A673 (cell line): ENCODE data around the gene CDC42BPA.

Experiments used
- EZH2 ChIP-seq: fragments of 200-600 bp; sonication (generic); IDR thresholded peaks from 2 replicates; pipeline ENCODE4 v1.6.1; 2017; ENCODE audit warnings: borderline replicate concordance, low read depth, mild to moderate bottlenecking, mixed read lengths, antibody characterized with exemption, low read length; ENCODE audit not compliant: poor library complexity, severe bottlenecking
- TF ChIP-seq, protein P1 (sequence below): fragments of 300-800, 200-600 bp; sonication (generic); conservative IDR thresholded peaks from 2 replicates; pipeline ENCODE4 v1.5.1; 2017; ENCODE audit warnings: low read depth, mild to moderate bottlenecking, antibody characterized with exemption, low read length, moderate library complexity, mixed read lengths

DNA sequence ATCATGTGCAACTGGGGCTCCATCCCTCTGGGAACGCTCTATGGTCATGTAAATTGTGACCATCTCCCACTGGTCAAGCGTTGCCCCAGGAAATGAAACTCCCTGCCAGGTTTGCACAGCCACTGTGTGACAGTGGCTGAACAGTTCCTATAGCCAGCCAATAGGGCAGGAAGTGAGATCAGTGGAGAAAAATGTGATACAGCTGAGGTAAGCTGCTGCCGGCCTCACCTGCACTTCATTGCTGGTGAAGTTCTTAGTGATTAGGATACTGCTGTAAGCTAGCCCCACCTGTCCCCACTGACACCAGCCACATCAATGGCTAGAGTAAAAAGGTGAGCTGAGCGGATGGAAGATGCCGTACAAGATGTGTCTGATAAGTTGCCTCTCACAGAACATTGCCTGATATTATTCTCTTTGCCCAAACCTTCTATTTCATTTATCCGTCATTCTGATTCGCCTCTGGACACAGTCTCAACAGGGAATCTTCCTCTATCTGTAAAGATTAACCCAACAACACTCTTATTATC, 38.4 kb upstream of the CDC42BPA start:
- no peak for TF ChIP-seq EZH2
- TF ChIP-seq, protein P1, sequence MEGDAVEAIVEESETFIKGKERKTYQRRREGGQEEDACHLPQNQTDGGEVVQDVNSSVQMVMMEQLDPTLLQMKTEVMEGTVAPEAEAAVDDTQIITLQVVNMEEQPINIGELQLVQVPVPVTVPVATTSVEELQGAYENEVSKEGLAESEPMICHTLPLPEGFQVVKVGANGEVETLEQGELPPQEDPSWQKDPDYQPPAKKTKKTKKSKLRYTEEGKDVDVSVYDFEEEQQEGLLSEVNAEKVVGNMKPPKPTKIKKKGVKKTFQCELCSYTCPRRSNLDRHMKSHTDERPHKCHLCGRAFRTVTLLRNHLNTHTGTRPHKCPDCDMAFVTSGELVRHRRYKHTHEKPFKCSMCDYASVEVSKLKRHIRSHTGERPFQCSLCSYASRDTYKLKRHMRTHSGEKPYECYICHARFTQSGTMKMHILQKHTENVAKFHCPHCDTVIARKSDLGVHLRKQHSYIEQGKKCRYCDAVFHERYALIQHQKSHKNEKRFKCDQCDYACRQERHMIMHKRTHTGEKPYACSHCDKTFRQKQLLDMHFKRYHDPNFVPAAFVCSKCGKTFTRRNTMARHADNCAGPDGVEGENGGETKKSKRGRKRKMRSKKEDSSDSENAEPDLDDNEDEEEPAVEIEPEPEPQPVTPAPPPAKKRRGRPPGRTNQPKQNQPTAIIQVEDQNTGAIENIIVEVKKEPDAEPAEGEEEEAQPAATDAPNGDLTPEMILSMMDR = no peak
